DOHH2 (cell line): ENCODE measurements around the gene ATP2A2.

ENCODE experiments used
- H3F3A ChIP-seq: fragments of 200-600 bp; sonication (generic), shearing (Covaris generic); 2 replicates; pipeline ENCODE4 v1.6.0; 2016; ENCODE audit warnings: antibody characterized with exemption, mild to moderate bottlenecking; ENCODE audit not compliant: control insufficient read depth, insufficient read depth
- H3K27ac ChIP-seq: fragments of 200-600 bp; sonication (generic); 2 replicates; pipeline ENCODE4 v1.5.1; 2014; ENCODE audit warnings: low read depth, mild to moderate bottlenecking, low read length, moderate library complexity
- H3K27me3 ChIP-seq: fragments of 200-600 bp; sonication (generic); 2 replicates; pipeline ENCODE4 v1.6.1; 2014; ENCODE audit warnings: mild to moderate bottlenecking, low read length, mixed read lengths; ENCODE audit not compliant: control insufficient read depth
- H3K36me3 ChIP-seq: fragments of 200-600 bp; sonication (generic); 2 replicates; pipeline ENCODE4 v1.6.1; 2014; ENCODE audit warnings: mild to moderate bottlenecking, low read length, moderate library complexity, mixed read lengths; ENCODE audit not compliant: control insufficient read depth
- H3K4me1 ChIP-seq: fragments of 200-600 bp; sonication (generic); 2 replicates; pipeline ENCODE4 v1.6.1; 2014; ENCODE audit warnings: mild to moderate bottlenecking, low read length, mixed read lengths; ENCODE audit not compliant: control insufficient read depth
- H3K4me2 ChIP-seq: fragments of 200-600 bp; sonication (generic); 2 replicates; pipeline ENCODE4 v1.6.0; 2014; ENCODE audit warnings: mild to moderate bottlenecking, low read length, moderate library complexity
- H3K4me3 ChIP-seq: fragments of 200-600 bp; sonication (generic); 2 replicates; pipeline ENCODE4 v1.5.1; 2014; ENCODE audit warnings: mild to moderate bottlenecking, low read length, mixed read lengths
- H3K79me2 ChIP-seq: fragments of 200-600 bp; sonication (generic); 2 replicates; pipeline ENCODE4 v1.6.1; 2014; ENCODE audit warnings: mild to moderate bottlenecking, low read length, mixed read lengths; ENCODE audit not compliant: control insufficient read depth
- H3K9me2 ChIP-seq: fragments of 200-600 bp; sonication (generic); replicated peaks from 2 replicates; pipeline ENCODE4 v1.6.1; 2014; ENCODE audit warnings: mild to moderate bottlenecking, low read length, mixed read lengths; ENCODE audit not compliant: control insufficient read depth
- H3K9me3 ChIP-seq: fragments of 200-600 bp; sonication (generic); 2 replicates; pipeline ENCODE4 v1.6.1; 2014; ENCODE audit warnings: antibody characterized with exemption, low read length, mixed read lengths; ENCODE audit not compliant: control insufficient read depth, insufficient read depth
- H4K20me1 ChIP-seq: fragments of 200-600 bp; sonication (generic); 2 replicates; pipeline ENCODE4 v1.6.0; 2014; ENCODE audit warnings: low read depth, mild to moderate bottlenecking, antibody characterized with exemption, low read length, moderate library complexity; ENCODE audit not compliant: control insufficient read depth, insufficient read depth
- EZH2phosphoT487 ChIP-seq: fragments of 200-600 bp; sonication (generic); IDR thresholded peaks from 2 replicates; pipeline ENCODE4 v1.6.1; 2017; ENCODE audit warnings: borderline replicate concordance, mild to moderate bottlenecking, antibody characterized with exemption, low read length, moderate library complexity, mixed read lengths
- TF ChIP-seq, protein P1 (sequence below): fragments of 200-600 bp; sonication (generic); IDR thresholded peaks from one replicate; pipeline ENCODE4 v1.5.1; 2014; ENCODE audit warnings: antibody characterized with exemption, mild to moderate bottlenecking, low read depth, low read length; ENCODE audit not compliant: poor library complexity, severe bottlenecking

The ATP2A2 gene

DNA sequence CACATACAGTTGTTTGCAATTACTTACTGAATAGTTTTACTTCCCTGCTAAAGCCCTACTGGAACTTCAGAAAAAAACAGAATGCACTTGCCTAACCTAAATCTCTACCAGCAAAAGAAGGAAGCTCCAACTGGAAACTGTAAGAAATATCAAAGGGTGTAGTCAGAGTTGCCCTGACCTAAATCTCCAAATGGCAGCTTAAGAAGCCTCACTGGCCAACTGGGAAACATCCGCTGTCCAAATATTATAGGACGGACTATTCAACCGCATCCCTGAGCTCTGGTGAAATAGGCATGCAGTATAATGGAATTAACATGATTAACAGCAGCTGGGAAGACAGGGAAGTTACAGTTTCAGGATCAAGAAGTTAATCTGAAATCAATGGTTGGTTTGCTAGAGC lies 98.2 kb downstream of the ATP2A2 start:
- Histone ChIP-seq H3K36me3 (peaks cover 78% of the 10 kb centered on the region), H3K27me3 (no peaks in the 10 kb centered on the region), H3K27ac (no peak overlapping the region), H3K4me2 (no peak overlapping the region), H3K9me2 (no peaks in the 10 kb centered on the region), H3K4me1 (no peaks in the 10 kb centered on the region), H4K20me1 (no peaks in the 10 kb centered on the region), H3K4me3 (no peak overlapping the region), H3F3A (no peaks in the 10 kb centered on the region), H3K9me3 (no peaks in the 10 kb centered on the region), H3K79me2 (no peaks in the 10 kb centered on the region)
- no peak for TF ChIP-seq EZH2phosphoT487
- TF ChIP-seq, protein P1, sequence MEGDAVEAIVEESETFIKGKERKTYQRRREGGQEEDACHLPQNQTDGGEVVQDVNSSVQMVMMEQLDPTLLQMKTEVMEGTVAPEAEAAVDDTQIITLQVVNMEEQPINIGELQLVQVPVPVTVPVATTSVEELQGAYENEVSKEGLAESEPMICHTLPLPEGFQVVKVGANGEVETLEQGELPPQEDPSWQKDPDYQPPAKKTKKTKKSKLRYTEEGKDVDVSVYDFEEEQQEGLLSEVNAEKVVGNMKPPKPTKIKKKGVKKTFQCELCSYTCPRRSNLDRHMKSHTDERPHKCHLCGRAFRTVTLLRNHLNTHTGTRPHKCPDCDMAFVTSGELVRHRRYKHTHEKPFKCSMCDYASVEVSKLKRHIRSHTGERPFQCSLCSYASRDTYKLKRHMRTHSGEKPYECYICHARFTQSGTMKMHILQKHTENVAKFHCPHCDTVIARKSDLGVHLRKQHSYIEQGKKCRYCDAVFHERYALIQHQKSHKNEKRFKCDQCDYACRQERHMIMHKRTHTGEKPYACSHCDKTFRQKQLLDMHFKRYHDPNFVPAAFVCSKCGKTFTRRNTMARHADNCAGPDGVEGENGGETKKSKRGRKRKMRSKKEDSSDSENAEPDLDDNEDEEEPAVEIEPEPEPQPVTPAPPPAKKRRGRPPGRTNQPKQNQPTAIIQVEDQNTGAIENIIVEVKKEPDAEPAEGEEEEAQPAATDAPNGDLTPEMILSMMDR = no peak

DNA sequence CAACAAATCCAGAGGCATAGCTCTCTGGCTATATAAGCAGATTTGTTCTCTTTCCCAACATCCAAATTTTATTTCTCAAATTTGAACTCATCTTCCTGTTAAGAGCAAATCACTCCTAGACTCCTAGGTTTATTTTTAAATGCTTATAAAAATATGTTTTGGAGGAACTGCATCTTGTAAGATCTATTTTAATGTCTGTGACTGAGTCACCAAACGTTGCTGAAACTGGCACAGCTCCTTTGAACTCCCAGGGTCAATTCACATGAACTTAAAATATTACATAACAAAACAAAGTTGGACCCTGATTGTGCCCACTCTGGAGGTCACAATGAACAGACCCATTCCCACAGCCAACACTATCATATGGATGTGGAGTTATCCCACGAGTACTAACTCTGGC lies 98.6 kb downstream of the ATP2A2 start:
- Histone ChIP-seq H3K4me2 (no peak overlapping the region), H3K4me1 (no peaks in the 10 kb centered on the region), H3K4me3 (no peak overlapping the region), H4K20me1 (no peaks in the 10 kb centered on the region), H3K79me2 (no peaks in the 10 kb centered on the region), H3K9me2 (no peaks in the 10 kb centered on the region), H3K27ac (no peak overlapping the region), H3K9me3 (no peaks in the 10 kb centered on the region), H3K27me3 (no peaks in the 10 kb centered on the region), H3K36me3 (peaks cover 75% of the 10 kb centered on the region), H3F3A (no peaks in the 10 kb centered on the region)
- TF ChIP-seq EZH2phosphoT487 = no peak
- TF ChIP-seq, protein P1 = no peak

DNA sequence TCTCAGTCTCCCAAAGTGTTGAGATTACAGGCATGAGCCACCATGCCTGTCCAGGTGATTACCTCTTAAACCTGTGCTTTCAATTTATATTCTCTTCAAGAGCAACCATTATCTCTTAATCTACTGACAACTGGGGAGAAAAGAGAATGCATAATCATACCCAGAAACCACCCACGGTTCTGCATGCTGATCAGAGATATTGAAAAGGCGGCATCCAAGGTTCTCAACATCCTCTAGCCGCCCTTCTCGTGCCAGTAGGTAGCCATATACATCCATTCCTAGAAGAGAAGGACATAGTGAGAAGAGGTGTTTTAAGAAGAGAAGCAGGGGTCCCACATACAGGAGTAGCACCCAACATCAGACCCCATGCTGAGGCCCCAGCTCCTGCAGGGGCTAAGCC lies 101.6 kb downstream of the ATP2A2 start:
- H3K4me1 ChIP-seq = no peaks in the 10 kb centered on the region
- no peak overlapping the region for H3K4me3 ChIP-seq
- H3K27ac ChIP-seq = no peak overlapping the region
- H4K20me1 ChIP-seq = no peaks in the 10 kb centered on the region
- no peak overlapping the region for H3K4me2 ChIP-seq
- H3K27me3 ChIP-seq = no peaks in the 10 kb centered on the region
- peaks cover 79% of the 10 kb centered on the region for H3K36me3 ChIP-seq
- H3K9me2 ChIP-seq = no peaks in the 10 kb centered on the region
- H3K79me2 ChIP-seq = peaks cover 1% of the 10 kb centered on the region; the same call in 1 of the 2 replicates
- no peaks in the 10 kb centered on the region for H3F3A ChIP-seq
- no peaks in the 10 kb centered on the region for H3K9me3 ChIP-seq
- no peak for TF ChIP-seq EZH2phosphoT487
- TF ChIP-seq, protein P1 = no peak
